Superior temporal gyrus (tissue), 1 donor: ENCODE measurements around the gene ATP7A.
"Not testable (repeated sequence)": the region's sequence is repeated elsewhere in the genome, so short reads cannot be mapped to it uniquely, and the experiment has no call there.

Source experiments
- DNase-seq: peaks from one replicate; pipeline ENCODE4 v3.0.0-alpha.2; 2016; ENCODE audit errors: extremely low spot score

Gene ATP7A

GRCh38 chrX:77910108-77910840 is at the start of gene ATP7A:
ATP7A (plus strand) TSS chrX:77910693; CDS start chrX:77971642, 60,949 bp downstream.
- DNase-seq, result peak; percentile 78

- DNase-seq, result no peak
These were observed 35.1 kb upstream of the ATP7A start for GRCh38 chrX:77875372-77875771.

GRCh38 chrX:77881418-77881817 is 29.1 kb upstream of the ATP7A start:
- DNase-seq, result not testable (repeated sequence)

- no peak for DNase-seq
These were observed 17.6 kb upstream of the ATP7A start for GRCh38 chrX:77892887-77893286.

GRCh38 chrX:77893713-77894112 is 16.8 kb upstream of the ATP7A start:
- no peak for DNase-seq

- DNase-seq, result peak; percentile 97
These were observed 15.3 kb upstream of the ATP7A start, which contains the start of gene MAGT1 for GRCh38 chrX:77894921-77895886. MAGT1 (minus strand) TSS chrX:77895435; CDS start chrX:77895410, 25 bp downstream.

GRCh38 chrX:77899081-77899828 is 11.2 kb upstream of the ATP7A start, which contains the start of gene COX7B:
COX7B (plus strand) TSS chrX:77899468; CDS start chrX:77899554, 86 bp downstream.
- DNase-seq, result peak; percentile 99

- no peak for DNase-seq
These were observed 9.8 kb upstream of the ATP7A start for GRCh38 chrX:77900688-77901087.

- no peak for DNase-seq
These were observed 9.0 kb upstream of the ATP7A start for GRCh38 chrX:77901506-77901905.

- DNase-seq, result no peak
These were observed 6.9 kb downstream of the ATP7A start for GRCh38 chrX:77917294-77917933.

- no peak for DNase-seq
These were observed 8.1 kb downstream of the ATP7A start for GRCh38 chrX:77918568-77918967.

- DNase-seq, result not testable (repeated sequence)
These were observed 8.9 kb downstream of the ATP7A start for GRCh38 chrX:77919370-77919769.

- DNase-seq, result no peak
These were observed 12.3 kb downstream of the ATP7A start for GRCh38 chrX:77922787-77923186.

- DNase-seq, result no peak
These were observed 13.9 kb downstream of the ATP7A start for GRCh38 chrX:77924320-77924859.

GRCh38 chrX:77925764-77926163 is 15.3 kb downstream of the ATP7A start:
- no peak for DNase-seq

- no peak for DNase-seq
These were observed 20.1 kb downstream of the ATP7A start for GRCh38 chrX:77930581-77930980.

- DNase-seq, result no peak
These were observed 25.4 kb downstream of the ATP7A start for GRCh38 chrX:77935886-77936285.

GRCh38 chrX:77936299-77936698 is 25.8 kb downstream of the ATP7A start:
- DNase-seq, result no peak

GRCh38 chrX:77937291-77937690 is 26.8 kb downstream of the ATP7A start:
- no peak for DNase-seq

- DNase-seq, result no peak
These were observed 27.7 kb downstream of the ATP7A start for GRCh38 chrX:77938083-77938680.
